SK-N-SH (cell line): Measurements from ENCODE around the gene FCHSD2.

ENCODE experiments used
- JUND ChIP-seq: IDR thresholded peaks from 2 replicates; pipeline ENCODE4 v1.4.0; 2012
- NRF1 ChIP-seq: IDR thresholded peaks from 2 replicates; pipeline ENCODE4 v1.6.1; 2012; ENCODE audit warnings: low read depth, mild to moderate bottlenecking, low read length
- RAD21 ChIP-seq: IDR thresholded peaks from 2 replicates; pipeline ENCODE4 v1.6.1; 2012; ENCODE audit warnings: mild to moderate bottlenecking, low read length
- TEAD4 ChIP-seq: IDR thresholded peaks from 2 replicates; pipeline ENCODE4 v1.4.0; 2012; ENCODE audit warnings: mild to moderate bottlenecking, borderline replicate concordance; ENCODE audit not compliant: insufficient read depth
- TF ChIP-seq, protein P1 (sequence below): fragments of 200-600 bp; sonication (generic); IDR thresholded peaks from 2 replicates; pipeline ENCODE4 v1.6.1; 2017; ENCODE audit warnings: antibody characterized with exemption, mild to moderate bottlenecking, moderate library complexity
- TF ChIP-seq, protein P2 (sequence below): IDR thresholded peaks from 2 replicates; pipeline ENCODE4 v1.4.0; 2012; ENCODE audit warnings: low read depth

DNA sequence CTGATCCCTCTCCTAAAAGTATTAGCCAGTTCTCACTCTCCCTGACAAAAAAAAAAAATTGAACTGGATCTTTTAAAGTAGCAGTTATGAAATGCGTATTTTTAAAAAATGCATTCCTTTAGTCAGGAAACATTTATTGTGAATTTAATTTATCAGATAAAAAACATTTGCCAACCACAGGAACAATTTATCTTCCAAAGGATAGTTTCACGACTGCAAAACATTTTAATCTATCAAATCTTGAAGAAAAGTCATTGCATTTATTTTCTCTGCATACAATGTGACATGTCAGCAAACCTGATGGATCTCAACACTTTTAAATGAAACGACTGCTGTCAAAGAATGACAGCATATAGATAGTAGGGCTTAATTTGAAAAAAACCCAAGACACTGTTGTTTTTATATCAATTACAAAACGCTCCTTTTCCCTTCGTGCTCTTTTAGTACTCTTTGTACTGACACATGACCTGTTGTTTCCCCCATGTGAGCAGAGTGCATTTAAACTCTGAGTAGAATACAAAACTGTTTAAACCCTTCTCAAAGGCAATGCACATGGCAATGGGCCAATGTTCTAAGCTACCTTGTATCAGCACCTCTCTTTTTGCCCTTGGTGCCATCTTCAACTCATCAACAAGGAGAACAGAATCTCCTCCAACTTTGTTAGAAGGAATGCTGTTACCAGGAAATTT is 220.9 kb downstream of the FCHSD2 start:
- TF ChIP-seq, protein P1, sequence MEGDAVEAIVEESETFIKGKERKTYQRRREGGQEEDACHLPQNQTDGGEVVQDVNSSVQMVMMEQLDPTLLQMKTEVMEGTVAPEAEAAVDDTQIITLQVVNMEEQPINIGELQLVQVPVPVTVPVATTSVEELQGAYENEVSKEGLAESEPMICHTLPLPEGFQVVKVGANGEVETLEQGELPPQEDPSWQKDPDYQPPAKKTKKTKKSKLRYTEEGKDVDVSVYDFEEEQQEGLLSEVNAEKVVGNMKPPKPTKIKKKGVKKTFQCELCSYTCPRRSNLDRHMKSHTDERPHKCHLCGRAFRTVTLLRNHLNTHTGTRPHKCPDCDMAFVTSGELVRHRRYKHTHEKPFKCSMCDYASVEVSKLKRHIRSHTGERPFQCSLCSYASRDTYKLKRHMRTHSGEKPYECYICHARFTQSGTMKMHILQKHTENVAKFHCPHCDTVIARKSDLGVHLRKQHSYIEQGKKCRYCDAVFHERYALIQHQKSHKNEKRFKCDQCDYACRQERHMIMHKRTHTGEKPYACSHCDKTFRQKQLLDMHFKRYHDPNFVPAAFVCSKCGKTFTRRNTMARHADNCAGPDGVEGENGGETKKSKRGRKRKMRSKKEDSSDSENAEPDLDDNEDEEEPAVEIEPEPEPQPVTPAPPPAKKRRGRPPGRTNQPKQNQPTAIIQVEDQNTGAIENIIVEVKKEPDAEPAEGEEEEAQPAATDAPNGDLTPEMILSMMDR, result no peak
- TF ChIP-seq NRF1 (no peak), TEAD4 (no peak), JUND (peak; percentile 31; the same call in 1 of the 2 replicates), RAD21 (no peak)
- TF ChIP-seq, protein P2, sequence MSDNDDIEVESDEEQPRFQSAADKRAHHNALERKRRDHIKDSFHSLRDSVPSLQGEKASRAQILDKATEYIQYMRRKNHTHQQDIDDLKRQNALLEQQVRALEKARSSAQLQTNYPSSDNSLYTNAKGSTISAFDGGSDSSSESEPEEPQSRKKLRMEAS, result no peak
